GM08714 (cell line): ENCODE measurements around the gene APOA5.

Experiments used
- H3K4me3 ChIP-seq: fragments of 200-500 bp; sonication (Bioruptor generic); 2 replicates; pipeline ENCODE4 v1.5.1; 2014; ENCODE audit warnings: mild to moderate bottlenecking, low read length, inconsistent platforms
- ZNF274 ChIP-seq: IDR thresholded peaks from 2 replicates; pipeline ENCODE4 v1.6.1; 2012; ENCODE audit warnings: mild to moderate bottlenecking, low read depth, low read length

Gene APOA5

DNA sequence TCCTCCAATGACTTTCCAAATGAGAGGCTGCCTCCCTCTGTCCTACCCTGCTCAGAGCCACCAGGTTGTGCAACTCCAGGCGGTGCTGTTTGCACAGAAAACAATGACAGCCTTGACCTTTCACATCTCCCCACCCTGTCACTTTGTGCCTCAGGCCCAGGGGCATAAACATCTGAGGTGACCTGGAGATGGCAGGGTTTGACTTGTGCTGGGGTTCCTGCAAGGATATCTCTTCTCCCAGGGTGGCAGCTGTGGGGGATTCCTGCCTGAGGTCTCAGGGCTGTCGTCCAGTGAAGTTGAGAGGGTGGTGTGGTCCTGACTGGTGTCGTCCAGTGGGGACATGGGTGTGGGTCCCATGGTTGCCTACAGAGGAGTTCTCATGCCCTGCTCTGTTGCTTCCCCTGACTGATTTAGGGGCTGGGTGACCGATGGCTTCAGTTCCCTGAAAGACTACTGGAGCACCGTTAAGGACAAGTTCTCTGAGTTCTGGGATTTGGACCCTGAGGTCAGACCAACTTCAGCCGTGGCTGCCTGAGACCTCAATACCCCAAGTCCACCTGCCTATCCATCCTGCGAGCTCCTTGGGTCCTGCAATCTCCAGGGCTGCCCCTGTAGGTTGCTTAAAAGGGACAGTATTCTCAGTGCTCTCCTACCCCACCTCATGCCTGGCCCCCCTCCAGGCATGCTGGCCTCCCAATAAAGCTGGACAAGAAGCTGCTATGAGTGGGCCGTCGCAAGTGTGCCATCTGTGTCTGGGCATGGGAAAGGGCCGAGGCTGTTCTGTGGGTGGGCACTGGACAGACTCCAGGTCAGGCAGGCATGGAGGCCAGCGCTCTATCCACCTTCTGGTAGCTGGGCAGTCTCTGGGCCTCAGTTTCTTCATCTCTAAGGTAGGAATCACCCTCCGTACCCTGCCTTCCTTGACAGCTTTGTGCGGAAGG is 40.9 kb upstream of the APOA5 start:
- no peak for TF ChIP-seq ZNF274
- H3K4me3 ChIP-seq = no peak overlapping the region

DNA sequence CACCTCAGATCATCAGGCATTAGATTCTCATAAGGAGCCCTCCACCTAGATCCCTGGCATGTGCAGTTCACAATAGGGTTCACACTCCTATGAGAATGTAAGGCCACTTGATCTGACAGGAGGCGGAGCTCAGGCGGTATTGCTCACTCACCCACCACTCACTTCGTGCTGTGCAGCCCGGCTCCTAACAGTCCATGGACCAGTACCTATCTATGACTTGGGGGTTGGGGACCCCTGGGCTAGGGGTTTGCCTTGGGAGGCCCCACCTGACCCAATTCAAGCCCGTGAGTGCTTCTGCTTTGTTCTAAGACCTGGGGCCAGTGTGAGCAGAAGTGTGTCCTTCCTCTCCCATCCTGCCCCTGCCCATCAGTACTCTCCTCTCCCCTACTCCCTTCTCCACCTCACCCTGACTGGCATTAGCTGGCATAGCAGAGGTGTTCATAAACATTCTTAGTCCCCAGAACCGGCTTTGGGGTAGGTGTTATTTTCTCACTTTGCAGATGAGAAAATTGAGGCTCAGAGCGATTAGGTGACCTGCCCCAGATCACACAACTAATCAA is 40.2 kb upstream of the APOA5 start:
- no peak for TF ChIP-seq ZNF274

DNA sequence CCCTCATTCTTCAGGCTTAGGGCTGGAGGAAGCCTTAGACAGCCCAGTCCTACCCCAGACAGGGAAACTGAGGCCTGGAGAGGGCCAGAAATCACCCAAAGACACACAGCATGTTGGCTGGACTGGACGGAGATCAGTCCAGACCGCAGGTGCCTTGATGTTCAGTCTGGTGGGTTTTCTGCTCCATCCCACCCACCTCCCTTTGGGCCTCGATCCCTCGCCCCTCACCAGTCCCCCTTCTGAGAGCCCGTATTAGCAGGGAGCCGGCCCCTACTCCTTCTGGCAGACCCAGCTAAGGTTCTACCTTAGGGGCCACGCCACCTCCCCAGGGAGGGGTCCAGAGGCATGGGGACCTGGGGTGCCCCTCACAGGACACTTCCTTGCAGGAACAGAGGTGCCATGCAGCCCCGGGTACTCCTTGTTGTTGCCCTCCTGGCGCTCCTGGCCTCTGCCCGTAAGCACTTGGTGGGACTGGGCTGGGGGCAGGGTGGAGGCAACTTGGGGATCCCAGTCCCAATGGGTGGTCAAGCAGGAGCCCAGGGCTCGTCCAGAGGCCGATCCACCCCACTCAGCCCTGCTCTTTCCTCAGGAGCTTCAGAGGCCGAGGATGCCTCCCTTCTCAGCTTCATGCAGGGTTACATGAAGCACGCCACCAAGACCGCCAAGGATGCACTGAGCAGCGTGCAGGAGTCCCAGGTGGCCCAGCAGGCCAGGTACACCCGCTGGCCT is 38.7 kb upstream of the APOA5 start:
- no peak overlapping the region for H3K4me3 ChIP-seq
- TF ChIP-seq ZNF274 = no peak

More for the DNA sequence above, 40.2 kb upstream of the APOA5 start:
- H3K4me3 ChIP-seq = no peak overlapping the region

DNA sequence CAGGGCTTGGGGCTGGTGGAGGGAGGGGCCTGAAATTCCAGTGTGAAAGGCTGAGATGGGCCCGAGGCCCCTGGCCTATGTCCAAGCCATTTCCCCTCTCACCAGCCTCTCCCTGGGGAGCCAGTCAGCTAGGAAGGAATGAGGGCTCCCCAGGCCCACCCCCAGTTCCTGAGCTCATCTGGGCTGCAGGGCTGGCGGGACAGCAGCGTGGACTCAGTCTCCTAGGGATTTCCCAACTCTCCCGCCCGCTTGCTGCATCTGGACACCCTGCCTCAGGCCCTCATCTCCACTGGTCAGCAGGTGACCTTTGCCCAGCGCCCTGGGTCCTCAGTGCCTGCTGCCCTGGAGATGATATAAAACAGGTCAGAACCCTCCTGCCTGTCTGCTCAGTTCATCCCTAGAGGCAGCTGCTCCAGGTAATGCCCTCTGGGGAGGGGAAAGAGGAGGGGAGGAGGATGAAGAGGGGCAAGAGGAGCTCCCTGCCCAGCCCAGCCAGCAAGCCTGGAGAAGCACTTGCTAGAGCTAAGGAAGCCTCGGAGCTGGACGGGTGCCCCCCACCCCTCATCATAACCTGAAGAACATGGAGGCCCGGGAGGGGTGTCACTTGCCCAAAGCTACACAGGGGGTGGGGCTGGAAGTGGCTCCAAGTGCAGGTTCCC is 38.0 kb upstream of the APOA5 start, which contains the start of gene APOC3:
Gene APOC3 (plus strand): TSS at position 383 of the 659 bp plus-strand sequence. CDS start 676 bp downstream, outside the sequence.
- no peak within 1 kb of the TSS for H3K4me3 ChIP-seq
- TF ChIP-seq ZNF274 = no peak

DNA sequence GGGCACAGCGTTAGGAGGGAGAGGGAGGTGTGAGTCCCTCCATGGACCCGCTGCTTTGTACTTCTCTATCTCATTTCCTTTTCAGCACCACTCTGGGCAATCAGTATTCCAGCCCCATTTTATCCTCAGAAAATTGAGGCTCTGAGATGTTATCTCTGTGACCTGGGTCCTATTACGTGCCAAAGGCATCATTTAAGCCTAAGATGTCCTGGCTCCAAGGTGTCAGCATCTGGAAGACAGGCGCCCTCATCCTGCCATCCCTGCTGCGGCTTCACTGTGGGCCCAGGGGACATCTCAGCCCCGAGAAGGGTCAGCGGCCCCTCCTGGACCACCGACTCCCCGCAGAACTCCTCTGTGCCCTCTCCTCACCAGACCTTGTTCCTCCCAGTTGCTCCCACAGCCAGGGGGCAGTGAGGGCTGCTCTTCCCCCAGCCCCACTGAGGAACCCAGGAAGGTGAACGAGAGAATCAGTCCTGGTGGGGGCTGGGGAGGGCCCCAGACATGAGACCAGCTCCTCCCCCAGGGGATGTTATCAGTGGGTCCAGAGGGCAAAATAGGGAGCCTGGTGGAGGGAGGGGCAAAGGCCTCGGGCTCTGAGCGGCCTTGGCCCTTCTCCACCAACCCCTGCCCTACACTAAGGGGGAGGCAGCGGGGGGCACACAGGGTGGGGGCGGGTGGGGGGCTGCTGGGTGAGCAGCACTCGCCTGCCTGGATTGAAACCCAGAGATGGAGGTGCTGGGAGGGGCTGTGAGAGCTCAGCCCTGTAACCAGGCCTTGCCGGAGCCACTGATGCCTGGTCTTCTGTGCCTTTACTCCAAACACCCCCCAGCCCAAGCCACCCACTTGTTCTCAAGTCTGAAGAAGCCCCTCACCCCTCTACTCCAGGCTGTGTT is 37.2 kb upstream of the APOA5 start:
- no peak overlapping the region for H3K4me3 ChIP-seq
- TF ChIP-seq ZNF274 = no peak

DNA sequence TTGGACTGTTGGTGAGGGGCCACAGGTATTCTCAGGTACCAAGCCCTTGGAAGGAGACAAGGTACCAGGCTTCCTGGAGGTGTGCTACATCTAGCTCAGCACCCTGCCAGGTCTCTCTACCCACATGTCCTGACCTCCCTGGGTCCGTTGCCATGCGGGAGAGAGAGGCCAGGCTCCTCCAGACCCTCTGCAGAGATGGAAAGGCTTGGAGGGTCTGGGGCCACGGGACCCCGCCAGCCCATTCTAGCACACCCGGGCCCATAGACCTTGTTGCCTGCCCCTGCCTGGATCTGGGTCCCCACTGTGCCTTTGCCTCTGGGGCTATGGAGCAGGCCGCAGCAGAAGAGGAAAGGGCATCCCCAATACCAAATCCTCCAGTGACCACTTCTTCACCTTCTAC is 35.8 kb upstream of the APOA5 start:
- H3K4me3 ChIP-seq = no peak overlapping the region
- no peak for TF ChIP-seq ZNF274

DNA sequence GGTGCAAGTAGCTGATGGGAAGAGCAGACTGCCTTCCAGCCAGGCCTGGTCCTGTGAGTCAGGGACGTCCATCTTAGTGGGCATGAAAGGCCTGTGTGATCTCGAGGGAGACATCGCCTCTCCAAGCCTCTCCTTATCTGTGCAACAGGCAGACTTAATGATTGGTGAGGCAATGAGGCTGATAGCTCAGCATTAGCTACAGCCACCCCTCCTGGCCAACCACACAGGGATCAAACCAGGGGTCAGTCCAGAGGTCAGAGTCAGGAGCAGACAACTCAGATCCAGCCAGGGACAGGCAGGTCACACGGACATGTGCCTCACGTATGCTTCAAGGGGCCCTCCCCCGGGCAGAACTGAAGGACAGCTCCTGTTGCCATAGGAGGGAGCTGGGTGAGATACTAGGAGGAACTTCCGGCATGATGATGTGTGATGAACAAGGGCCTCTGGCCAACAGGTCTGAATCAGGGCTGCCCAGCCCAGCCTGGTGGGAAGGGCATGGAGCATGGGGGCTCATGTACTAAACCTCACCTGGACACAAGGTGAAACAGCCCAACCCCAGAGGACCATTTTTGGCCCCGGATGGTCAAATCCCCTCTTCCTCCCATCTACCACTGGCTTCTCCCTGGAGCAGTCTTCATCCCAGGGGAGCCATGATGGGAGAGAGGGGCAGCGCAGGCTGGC is 35.2 kb upstream of the APOA5 start:
- H3K4me3 ChIP-seq = no peak overlapping the region
- no peak for TF ChIP-seq ZNF274

DNA sequence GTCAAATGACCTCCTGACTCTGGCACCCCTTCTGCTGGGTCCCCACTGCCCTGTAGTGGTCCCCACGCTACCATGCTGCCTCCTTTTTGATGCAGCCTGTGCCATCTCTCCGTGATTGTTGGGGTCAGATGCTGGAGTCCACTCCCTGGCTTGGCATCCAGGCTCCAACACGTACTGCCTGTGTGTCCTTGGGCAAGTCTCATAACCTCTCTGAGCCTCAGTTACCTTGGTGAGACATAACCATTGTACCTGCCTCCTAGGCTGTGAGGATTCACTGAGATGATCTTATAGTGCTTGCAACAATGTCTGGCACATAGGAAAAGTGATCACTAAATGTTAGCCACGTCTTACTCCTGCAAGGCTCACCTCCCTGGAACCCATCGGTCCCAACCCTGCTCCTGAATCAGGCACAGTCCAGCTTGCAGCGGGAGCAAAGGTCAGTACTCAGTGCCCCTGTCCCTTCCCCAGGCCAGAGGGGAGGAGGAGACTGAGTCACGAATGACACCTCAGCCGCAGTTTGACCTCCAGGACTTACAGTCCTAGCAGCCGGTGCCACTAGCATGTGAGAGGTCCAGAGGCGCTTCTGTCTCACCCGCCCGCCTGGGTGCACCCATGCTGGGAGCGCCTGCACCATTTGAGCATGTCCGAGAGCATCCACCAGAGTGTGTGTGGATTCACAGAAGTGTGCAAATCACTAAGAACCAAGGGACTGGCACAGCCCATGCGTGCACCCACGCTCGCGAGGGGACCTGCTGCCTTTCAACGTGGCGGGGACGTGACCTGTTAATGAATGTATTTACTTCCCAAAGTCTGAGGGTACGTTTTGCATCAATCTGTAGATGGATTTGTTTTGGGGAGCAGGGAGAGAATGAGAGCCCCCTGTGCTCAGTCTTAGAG is 34.4 kb upstream of the APOA5 start:
- H3K4me3 ChIP-seq = no peak overlapping the region
- TF ChIP-seq ZNF274 = no peak

DNA sequence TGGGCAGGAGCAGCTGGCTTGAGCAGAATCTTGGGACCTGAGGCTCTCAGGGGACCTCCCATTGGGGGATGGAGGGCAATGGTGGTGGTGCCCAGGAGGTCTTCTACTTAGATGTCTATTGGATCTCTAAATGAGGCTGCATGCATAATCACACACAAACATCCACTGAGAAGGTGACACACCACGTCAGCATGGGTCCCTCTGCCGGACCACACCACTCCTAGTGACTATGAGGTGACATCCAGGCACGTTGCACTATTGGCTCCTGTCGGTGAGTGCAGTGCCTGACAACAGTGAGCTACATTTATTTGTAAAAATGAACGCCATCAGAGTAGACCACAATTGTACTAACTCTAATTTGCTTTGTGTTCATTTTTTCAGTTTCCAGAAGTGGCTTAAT is 33.8 kb upstream of the APOA5 start:
- H3K4me3 ChIP-seq = no peak overlapping the region
- no peak for TF ChIP-seq ZNF274

DNA sequence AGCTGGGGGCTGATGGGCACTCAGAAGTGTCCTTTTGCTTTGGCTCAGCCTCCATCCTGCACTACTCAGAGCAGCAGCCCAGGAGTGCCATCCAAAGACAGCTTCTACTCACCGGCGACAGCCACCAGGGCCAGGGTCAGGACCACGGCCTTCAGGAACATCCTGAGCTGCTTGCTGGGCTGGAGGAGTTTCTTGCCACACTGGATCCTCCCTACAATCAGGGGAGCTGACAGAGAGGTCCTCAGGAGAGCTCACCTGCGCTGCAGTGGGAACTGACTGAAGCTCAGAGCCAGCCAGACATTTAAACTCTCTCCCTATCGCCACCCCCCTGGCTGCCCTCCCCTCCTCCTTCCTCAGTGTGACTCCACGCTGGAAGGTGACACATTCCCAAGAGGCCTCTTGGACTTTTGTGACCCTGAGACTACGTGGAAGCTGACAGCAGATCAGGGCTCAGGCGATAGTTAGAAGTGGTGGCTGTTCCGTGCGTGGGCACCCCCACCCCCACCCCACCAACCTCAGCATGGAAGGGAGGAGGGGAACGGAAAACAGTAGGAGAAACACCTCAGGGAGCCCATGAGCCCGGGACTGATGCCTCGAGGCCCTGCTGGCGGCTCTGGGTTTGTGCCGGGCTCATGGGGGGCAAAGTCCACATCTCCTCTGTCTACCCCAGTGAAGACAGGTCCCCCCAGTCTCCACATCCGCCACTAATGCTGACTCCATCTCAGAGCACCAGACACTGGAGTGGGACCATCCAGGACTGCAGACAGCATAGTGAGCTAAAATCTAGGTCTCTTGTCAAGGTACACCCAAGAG is 31.6 kb upstream of the APOA5 start, which contains the start of gene APOA4:
Gene APOA4 (minus strand): TSS at position 274 of the 813 bp plus-strand sequence. CDS start 113 bp downstream, at position 161.
- TF ChIP-seq ZNF274 = no peak
- H3K4me3 ChIP-seq = no peak within 1 kb of the TSS

DNA sequence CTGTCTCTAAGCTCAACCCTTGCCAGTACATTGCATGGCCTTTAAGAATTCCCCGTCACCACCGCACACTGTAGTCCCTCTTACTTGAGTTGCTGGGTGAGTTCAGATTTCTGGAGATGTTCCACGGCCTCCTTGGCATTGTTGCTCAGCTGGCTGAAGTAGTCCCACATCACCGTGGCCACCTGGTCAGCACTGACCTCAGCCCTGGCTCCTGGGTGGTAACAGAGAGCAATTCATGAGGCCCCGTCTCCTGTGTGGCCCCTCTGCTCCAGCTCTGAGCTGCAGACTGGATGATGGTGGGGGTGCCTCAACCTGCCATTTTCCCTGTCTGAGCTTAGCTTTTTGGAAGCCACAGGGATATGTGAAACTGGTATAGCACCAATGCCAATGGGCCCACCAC is 30.9 kb upstream of the APOA5 start:
- no peak overlapping the region for H3K4me3 ChIP-seq
- no peak for TF ChIP-seq ZNF274
